ENCODE results near the gene FTO. TPM values are rescaled to one million over a fixed set of nuclear protein-coding genes. Genes with fewer than 3 reads are reported as not detected.

The FTO gene
- total RNA-seq, 1 experiment from 2014 or later, result 118 TPM

DNA sequence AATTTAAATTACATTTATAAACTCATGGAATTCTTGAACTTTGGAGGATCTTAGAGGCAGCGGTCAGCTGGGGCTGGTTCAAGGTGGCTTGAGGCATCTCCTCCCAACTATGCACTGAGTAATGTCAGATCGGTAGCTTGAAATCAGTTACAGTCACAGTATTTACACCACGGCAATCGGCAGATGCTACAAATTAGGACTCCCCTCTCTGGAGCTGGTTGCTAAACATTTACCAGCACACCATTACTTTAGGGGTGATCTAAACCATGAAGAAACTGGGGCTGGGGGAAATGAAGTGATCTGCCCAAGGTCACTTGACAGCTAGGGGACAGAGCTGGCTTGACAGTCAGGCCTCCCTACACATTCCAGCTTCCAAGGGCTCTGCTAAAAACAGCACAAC is 445.0 kb downstream of the FTO start:
- DNase-seq (ENCODE audit: low read depth), result no peak

DNA sequence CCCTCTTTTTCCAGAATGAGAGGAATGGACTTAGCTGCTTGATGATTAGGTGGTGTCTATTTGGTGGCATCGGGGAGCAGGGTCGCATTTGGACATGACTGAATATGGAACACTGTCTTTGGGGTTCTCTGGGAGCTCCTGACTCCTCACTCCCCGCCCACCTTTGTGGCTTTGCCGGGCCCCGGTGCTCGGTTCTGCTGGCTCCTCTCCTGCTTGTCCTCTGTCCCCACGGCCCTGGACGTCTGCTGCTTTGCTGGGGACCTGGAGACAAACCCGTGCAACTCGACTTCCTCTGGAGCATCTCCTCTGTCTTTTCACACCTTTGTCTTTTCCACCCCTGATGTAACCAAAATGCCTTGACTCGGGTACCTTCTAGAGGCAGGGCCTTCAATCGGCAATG is 446.9 kb downstream of the FTO start:
- DNase-seq (ENCODE audit: low read depth), result no peak

DNA sequence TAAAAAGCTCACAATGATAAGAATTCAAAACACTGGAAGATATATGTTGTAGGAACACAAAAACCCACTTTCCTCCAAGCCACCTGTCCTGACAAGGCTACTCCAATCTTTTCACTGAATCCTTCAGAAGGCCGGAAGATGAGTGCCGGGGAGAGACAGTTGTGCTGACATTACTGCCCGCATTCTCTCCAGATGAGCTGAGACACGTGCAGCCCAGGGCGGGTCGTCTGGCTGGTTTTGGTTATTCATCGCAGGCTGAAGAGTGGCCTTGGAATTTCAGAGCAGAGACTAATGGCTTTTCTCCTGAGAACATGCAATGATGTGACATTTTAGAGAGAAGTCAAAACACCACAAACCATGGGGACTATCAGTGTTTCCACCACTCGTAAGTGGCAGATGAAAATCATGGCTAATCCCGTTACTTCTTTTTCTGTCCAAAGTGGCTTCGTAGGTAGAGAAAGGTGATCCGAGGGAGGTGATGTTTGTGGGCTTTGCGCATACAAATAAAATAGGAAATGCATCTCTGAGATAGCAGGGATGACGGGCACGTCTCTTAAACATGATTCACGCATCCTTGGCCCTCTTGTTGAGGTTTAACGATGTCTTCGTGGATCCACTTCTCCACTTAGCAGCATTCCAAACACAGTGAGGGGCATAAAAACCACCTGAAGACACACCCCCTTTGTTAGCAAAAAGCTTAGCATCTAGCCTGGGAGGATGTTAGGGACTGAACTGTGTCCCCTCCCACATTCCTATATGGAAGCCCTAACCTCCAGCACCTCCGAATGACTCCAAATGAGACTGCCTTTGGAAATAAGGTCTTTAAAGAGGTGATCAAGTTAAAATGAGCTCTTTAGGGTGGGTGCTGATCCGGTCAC is 448.6 kb downstream of the FTO start:
- no peak for DNase-seq (ENCODE audit: low read depth)

DNA sequence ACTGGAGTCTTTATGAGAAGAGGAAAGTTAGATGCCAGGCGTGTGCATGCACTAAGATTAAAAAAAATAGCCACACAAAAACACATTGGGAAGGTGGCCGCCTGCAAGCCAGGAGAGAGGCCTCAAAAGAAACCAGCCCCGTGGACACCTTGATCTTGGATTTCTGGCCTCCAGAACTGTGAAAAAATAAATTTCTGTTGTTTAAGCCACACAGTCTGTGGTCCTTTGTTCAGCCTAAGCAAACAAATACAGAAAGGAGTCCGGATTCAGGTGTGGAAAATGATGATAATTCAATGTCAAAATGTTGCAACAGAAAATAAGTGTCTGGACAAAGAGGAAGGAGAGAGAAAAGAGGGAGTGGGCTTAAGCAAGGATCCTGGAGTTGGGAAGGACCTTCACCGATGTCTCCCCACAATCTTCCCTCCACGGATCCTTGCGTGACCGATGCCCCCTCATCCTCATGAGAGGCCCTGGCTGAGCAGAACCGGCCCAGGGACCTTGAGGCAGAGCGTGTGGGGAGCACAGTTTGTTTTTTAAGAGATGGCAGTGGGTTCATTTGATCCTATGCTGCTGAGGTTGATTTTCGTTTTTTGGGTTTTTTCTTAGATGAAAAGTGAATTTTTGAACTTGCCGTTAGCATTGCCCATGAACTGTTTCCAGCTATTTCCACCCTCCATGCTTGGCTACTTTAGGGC is 449.4 kb downstream of the FTO start:
- no peak for DNase-seq (ENCODE audit: low read depth)

DNA sequence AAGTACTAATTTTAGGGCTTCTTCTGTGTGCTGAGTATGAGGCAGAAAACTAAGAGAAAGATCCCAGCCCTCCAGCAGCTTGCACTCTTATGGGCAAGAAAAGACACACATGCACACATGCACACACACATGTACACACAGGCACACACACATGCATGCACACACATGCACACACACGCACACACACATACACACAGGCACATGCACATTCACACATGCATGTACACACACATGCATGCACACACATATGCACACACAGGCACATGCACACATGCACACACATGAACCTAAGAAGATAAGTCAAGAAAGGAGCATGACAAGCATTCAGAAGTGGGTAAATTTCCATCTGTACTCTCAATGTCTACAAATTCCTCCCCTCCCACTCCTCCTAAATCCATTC is 452.4 kb downstream of the FTO start:
- DNase-seq (ENCODE audit: low read depth), result no peak

DNA sequence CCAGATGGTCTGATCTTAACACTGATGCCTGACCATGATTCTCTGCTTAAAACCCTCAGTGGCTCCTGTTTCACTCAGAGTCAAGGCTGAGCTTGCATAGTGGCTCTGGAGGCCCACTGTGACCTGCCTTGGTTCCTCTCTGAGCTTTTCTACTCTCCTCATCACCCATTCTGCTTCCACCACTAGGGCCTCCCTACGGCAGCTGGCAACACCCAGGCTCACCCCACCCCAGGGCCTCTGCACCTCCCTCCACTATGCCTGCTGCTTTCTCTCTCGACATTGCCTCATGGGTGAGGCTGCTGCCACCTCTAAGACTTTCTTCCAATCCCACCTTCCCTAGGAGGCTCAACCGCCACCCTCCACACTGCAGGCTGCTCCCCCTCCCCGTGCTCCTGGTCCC is 455.0 kb downstream of the FTO start:
- no peak for DNase-seq (ENCODE audit: low read depth)

DNA sequence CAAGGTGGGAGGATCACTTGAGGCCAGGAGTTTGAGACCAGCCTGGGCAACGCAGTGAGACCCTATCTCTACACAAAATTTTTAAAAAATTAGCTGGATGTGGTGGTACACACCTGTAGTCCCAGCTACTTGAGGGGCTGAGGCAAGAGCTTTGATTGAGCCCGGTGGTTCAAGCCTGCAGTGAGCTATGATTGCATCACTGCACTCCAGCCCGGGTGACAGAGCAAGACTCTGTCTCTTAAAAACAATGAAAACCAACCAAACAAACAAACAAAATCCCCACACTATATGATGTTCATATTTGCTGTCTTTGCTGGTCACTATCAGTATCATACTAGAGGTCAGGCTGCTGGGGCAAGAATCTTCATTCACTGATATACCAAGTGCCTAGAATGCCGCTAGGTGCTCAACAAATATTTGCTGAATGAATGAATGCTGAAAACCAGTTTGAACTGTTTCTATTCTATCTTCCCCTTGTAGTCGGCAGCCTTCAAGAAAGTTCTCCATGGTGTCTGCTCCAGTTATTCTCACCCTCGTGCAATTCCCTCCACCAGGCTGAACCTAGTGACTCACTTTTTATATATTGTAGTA is 455.6 kb downstream of the FTO start:
- DNase-seq (ENCODE audit: low read depth), result no peak

DNA sequence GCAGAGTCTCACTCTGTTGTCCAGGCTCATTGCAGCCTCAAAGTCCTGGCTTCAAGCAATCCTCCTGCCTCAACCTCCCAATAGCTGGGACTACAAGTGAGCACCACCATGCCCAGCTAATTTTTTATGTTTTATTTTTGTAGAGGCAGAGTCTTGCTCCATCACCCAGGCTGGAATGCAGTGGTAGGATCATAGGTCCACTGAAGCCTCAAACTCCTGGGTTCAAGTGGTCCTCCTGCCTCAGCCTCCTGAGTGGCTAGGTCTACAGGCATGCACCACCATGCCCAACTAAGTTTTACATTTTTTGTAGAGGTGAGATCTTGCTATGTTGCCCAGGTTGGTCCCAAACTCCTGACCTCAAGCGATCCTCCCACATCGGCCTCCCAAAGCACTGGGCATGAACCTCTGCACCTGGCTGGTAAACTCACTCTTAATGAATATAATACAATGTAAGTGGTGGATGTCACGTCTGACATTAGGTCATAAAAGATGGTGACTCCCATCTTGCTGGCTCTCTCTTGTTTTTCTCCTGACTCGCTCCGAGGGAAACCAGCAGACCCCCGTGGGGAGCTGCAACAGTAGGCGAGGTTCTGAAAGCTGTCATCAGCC is 456.4 kb downstream of the FTO start:
- no peak for DNase-seq (ENCODE audit: low read depth)

DNA sequence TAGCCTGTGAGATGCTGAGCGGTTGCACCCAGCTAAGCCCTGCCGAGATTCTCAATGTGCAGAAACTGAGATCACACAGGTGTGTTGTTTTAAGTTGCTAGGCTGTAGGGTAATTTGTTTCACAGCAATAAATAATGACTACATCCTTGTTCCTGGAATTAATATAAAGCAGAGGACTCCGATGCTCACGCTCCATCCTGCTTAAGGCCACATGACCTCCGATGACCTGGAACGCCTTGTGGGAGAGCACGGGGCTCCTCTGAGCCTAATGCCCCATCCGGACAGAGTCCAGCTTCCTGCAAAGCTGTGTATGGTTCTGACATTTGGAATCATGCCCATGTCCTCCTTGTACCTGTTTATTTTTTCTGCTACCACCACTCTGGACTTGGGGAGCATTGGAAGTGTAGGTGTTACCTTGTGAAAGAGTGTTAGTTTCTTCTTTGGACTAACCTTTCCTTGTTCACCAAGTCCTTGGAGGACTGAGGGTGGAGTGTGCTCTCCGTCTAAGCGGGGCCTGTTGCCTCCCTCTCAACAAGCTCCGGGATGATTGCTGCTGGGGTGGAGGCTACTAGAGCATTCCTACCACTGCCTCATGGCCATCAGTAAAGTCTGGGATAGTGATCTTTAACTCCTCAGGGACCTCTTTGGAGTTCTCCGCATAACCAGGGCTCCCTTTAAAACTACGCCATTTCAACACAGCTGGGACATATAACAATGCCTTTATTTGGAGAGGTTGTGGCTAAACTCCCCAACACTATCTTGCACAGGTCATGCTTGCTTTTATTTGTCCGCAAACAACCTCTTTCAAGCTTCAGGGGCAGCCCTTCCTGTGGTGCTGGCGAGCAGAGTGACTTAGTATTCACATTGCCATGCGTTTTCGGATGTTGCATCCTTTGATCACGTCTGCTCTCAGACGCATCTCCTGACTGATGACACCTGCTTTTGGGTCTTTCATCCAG is 457.3 kb downstream of the FTO start:
- no peak for DNase-seq (ENCODE audit: low read depth)

DNA sequence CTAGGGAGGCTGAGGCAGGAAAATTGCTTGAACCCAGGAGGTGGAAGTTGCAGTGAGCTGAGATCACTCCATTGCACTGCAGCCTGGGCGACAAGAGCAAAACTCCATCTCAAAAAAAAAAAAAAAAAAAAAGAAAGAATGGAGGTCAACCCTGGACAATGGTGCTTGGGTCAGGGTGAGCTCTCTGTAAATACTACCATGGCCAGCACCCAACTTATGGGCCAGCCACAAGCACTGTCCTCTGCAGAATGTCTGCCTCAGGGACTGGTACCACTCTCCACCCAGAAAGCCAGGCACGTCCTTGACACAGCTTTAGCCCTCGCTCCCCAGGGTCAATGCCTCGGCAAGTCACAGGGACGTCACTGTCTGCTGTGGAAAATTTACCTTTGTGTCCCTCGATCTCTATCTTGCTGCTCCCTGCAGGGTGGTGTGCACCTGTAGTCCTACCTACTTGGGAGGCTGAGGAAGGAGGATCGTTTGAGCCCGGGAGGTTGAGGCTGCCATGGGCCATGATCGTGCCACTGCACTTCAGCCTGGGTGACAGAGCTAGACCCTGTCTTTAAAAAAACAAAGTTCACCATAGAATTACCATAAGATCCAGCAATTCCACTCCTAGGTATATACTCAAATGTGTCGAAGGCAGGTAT is 459.4 kb downstream of the FTO start:
- no peak for DNase-seq (ENCODE audit: low read depth)

DNA sequence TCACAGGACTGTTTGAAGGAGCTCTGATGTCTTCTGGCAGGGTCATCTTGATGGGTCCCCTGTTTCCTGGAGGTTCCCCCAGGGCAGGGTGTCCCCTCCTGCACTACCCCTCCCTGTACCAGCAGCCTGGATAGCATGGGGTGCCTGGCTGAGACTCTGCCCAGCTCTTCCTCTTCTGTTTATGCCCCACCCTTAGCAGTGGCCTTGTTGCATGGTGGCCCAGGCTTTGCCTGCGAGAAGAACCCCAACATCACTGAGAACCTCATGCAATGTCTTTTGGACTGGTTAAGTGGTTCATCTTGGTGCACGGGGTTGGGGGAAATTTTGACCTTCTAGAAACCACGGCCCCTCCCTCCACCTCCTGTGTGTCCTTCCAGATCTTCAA is 460.8 kb downstream of the FTO start:
- DNase-seq (ENCODE audit: low read depth), result no peak

DNA sequence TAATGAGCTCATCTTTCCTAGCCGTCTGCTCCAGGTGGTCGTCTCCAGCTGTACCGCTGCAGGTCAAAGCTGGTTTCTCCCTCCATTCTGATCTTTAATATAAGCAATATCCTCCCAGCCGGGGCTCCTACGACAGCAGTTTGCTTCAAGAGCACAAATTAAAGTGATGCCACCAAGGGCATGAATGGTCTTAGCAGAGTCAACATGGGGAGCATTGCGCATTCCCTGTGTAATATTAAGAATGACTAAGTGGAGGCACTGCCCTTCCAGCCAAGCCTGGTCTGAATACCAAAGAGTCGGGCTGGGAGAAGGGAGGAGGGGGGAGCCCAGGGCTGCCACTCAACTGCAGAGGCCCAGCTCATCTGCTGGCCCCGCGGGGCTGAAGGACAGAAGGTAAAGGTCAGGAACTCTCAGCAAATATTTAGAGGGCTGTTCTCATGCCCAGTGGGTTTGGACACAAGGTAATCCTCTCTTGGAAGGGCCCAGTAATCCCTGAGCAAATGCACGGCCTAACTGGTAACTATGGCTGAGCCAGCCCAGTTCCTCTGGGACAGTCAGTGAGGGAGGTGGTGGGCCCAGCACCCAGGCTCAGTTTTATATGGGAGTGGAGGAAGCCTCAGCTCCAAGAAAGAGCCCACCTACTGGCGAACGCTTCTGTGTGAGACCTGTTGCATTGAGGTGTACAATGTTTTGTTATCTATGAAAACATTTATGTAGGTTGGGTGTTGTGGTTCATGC is 461.4 kb downstream of the FTO start:
- no peak for DNase-seq (ENCODE audit: low read depth)

DNA sequence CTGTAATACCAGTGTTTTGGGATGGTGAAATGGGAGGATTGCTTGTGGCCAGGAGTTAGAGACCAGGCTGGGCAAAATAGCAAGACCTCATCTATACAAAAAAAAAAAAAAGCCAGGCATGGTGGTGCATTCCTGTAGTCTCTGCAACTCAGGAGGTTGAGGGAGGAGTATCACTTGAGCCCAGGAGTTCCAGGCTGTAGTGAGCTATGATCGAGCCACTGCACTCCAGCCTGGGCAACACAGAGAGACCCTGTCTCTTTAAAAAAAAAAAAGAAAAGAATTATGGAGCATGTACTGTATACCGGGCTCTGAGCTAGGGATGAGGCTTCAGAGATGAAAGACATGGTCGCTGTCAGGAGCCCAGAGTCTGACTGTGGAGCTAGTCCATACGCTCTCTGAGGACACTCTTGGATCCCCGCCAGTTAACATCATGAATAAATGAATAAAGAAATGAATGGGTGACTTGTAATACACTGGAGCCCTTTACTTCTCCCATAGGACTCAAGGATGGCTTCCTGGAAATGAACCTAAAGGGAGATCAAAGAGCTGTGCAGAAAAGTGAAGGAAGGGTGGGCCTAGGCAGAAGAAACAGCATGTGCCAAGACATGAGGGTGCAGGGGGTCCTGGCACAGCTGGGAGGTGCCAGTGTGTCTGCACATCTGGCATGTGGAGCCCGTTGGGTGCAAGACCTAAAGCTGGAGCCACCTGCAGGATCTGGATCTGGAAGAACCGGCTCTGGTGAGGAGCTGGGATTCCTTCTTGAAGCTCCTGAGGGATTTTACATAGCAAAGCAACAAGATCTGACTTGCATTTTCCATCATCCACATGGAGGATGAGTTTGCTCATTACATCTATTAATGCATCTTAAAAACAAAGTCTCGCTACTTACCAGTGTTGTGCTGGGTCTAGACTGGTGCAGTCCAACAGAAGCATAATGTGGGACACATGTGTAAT is 462.2 kb downstream of the FTO start:
- no peak for DNase-seq (ENCODE audit: low read depth)

DNA sequence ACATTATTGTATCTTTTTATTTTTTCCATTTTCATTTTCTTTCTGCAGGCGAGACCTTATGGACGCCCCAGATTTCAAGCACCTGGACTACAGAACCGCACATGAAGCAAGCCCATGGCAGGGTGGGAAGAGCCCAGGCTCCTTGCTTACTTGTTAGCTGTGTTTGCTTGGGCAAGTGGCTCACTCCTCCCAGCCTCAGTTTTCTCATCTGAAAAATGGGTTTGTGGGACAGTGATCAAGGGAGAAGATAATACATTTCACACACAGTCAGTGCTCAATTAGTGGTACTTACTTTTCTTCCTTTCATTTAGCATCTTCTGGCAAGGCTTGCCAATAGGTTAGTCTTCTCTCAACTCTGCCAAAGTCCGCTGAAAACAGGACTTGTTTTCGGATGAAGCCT is 465.2 kb downstream of the FTO start:
- no peak for DNase-seq (ENCODE audit: low read depth)

DNA sequence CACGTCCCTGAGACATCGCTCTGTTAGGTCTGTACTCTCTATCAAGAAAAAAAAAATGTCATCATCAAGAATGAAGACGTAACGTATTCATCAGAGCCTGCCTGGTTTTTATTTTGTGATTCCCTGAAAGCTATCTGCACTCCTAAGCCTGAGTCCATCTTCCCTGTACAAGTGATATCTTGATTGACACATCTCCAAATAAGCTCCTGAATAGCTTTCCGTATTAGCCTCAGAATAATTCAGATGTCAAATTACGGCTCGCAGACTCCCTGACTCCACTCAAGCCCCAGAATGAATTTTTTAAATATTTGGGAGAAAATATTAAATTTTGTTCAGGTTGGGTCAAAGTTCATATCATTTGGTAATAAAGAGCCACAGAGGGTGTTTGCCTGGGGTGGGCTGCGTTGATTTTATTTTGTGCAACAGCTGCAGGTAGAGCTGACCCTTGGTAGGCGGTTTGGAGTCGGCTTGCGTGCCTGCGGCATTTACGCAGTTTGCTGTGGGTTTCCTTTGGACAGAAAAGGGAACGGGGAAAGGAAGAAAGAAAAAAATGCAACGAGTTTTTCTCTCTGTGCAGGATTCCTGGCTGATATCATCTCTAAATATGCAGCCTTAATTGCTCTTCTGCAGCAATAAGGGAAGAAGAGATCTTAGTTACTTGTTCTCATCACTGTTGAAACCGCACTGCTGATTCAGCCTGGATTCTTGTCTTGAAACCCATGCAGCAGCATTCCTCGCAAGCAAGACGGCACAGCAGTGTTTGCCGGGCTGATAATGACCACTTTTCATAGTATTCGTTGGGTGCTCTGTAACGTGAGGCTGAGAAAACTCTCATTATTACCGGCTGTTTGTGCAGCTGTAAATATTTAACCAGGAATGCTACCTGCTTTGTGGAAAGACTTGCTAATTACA is 467.9 kb downstream of the FTO start:
- DNase-seq (ENCODE audit: low read depth), result peak; percentile 24

DNA sequence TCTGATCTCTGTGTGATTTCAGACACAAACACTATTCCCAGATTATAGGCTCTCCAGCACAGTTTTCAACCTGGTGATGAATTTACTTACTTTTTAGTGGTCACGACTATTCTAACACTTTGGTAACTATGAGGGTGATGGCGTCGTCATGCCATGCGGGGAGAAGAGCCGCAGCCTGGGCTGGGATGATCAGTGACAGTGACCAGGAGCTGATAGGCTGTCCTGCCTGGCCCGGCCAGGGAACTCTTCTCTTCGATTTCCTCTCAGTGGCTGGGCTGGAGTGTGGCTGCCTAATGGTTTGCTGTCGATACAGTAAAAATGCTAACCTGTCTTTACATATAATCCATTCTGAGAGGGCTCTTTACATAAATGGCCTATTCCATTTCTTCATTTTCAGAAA is 469.5 kb downstream of the FTO start:
- DNase-seq (ENCODE audit: low read depth), result no peak

DNA sequence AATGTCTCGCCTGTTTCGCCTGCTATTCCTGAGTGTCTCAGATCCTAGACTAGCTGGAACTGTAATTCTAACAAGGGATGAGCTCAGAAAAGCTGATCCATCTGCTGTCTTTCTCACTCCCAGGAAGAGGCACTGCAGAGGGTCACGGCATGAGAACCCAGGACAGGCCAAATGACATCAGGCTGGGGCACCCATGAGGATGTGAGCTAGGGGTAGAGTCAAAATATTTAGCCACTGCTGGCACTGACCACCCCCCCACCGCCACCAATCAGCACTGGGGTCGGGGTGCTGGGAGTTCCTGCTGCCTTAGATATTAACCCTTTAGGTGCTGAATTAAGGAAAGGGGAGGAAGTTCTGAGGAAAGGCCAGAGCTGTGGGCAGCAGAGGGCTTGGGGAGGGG is 470.2 kb downstream of the FTO start:
- DNase-seq (ENCODE audit: low read depth), result no peak

DNA sequence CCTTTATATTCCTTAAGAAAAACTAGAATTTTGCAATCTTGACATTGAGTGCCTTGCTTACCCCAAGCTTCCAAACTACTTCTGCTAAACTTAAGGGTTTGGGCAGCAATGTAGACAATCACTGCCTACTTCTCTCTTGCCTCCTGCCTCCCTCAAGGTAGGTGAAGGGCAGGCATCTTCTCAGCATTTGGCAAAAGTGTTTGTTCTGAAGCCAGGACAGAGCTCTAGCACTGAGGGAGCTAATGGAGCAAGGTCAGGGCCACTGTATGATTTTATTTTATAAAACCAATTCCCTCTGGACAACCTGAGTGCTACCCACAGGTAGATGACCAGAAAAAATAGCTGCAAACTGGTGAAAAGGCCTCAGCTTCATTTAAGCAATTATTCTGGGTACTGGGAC is 470.8 kb downstream of the FTO start:
- DNase-seq (ENCODE audit: low read depth), result no peak
